Measurements from ENCODE around the gene TAF11L12.
"Not testable (repeated sequence)": the region's sequence is repeated elsewhere in the genome, so short reads cannot be mapped to it uniquely, and the experiment has no call there.

TAF11L12 gene

DNA sequence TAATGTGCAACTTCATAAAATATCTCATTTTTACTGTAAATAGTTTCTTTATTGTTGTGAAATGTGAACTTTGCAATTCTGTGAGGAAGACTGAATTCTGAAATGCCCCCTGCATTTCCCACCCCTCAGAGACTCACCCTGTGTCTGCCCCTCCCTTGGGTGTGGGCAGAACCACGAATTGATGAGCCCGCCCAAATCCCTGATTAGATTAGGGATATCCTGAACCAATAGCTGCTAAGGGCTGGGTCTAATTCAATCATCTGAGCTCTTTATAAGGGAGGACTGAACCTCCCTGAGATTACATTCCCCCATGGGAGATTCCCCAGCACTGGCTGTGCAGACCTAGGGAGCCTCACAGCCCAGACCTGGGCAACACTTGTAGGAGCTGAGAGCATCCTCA, at the start of gene TAF11L12:
TSS of gene TAF11L12 (plus strand) at position 301 of the 400 bp plus-strand sequence.
- DNase-seq (ENCODE audit: low spot score), result not testable (repeated sequence)

DNA sequence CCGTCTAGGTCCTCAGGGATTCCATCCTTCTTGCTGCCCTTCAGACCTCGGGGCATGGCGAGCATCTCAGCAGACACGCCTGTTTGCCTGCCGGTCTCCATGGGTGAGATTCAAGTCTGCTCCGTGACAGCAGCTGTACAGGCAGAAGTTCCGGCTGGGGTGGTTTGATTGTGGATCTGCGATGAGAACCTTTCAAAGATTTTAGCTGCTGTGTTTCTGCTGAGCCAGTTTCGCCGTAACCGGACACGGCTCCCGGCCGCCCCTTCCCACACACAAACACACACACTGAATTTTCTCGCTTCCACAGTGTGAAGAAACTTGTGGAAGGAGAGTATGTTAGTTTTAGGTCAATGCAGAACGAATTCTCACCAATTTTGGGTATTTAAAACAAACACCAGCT, 24.5 kb upstream of the TAF11L12 start, which contains the start of gene TAF11L7:
TSS of gene TAF11L7 (minus strand) at position 101 of the 400 bp plus-strand sequence.
- not testable (repeated sequence) for DNase-seq (ENCODE audit: low spot score)

DNA sequence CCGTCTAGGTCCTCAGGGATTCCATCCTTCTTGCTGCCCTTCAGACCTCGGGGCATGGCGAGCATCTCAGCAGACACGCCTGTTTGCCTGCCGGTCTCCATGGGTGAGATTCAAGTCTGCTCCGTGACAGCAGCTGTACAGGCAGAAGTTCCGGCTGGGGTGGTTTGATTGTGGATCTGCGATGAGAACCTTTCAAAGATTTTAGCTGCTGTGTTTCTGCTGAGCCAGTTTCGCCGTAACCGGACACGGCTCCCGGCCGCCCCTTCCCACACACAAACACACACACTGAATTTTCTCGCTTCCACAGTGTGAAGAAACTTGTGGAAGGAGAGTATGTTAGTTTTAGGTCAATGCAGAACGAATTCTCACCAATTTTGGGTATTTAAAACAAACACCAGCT, 19.3 kb upstream of the TAF11L12 start, which contains the start of gene TAF11L8:
TSS of gene TAF11L8 (minus strand) at position 101 of the 400 bp plus-strand sequence.
- DNase-seq (ENCODE audit: low spot score), result not testable (repeated sequence)

DNA sequence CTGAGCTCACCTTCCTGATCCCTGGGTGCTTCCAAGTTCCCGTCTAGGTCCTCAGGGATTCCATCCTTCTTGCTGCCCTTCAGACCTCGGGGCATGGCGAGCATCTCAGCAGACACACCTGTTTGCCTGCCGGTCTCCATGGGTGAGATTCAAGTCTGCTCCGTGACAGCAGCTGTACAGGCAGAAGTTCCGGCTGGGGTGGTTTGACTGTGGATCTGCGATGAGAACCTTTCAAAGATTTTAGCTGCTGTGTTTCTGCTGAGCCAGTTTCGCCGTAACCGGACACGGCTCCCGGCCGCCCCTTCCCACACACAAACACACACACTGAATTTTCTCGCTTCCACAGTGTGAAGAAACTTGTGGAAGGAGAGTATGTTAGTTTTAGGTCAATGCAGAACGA, 15.9 kb upstream of the TAF11L12 start, which contains the start of gene TAF11L9:
TSS of gene TAF11L9 (minus strand) at position 140 of the 400 bp plus-strand sequence.
- DNase-seq (ENCODE audit: low spot score), result not testable (repeated sequence)

DNA sequence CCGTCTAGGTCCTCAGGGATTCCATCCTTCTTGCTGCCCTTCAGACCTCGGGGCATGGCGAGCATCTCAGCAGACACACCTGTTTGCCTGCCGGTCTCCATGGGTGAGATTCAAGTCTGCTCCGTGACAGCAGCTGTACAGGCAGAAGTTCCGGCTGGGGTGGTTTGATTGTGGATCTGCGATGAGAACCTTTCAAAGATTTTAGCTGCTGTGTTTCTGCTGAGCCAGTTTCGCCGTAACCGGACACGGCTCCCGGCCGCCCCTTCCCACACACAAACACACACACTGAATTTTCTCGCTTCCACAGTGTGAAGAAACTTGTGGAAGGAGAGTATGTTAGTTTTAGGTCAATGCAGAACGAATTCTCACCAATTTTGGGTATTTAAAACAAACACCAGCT, 12.5 kb upstream of the TAF11L12 start, which contains the start of gene TAF11L10:
TSS of gene TAF11L10 (minus strand) at position 101 of the 400 bp plus-strand sequence.
- DNase-seq (ENCODE audit: low spot score), result not testable (repeated sequence)

DNA sequence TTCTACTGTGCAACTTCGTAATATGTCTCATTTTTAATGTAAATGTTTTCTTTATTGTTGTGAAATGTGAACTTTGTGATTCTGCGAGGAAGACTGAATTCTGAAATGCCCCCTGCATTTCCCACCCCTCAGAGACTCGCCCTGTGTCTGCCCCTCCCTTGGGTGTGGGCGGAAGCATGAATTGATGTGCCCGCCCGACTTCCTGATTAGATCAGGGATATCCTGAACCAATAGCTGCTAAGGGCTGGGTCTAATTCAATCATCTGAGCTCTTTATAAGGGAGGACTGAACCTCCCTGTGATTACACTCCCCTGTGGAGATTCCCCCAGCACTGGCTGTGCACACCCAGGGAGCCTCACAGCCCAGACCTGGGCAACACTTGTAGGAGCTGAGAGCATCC, 6.3 kb upstream of the TAF11L12 start, which contains the start of gene TAF11L11:
TSS of gene TAF11L11 (plus strand) at position 304 of the 400 bp plus-strand sequence.
- DNase-seq (ENCODE audit: low spot score), result not testable (repeated sequence)

DNA sequence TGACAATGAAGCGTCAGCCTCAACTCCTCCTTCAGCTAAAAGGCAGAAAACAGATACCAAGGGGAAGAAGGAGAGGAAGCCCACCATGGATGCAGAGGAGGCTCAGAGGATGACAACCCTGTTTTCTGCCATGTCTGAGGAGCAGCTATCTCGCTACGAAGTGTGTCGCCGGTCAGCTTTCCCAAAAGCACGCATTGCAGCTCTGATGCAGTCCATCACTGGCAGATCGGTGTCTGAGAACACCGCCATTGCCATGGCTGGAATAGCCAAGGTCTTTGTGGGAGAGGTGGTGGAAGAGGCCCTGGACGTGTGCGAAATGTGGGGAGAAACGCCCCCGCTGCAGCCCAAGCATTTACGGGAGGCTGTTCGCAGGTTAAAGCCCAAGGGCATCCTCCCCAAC, 5.2 kb upstream of the TAF11L12 start:
- no peak for DNase-seq (ENCODE audit: low spot score)

DNA sequence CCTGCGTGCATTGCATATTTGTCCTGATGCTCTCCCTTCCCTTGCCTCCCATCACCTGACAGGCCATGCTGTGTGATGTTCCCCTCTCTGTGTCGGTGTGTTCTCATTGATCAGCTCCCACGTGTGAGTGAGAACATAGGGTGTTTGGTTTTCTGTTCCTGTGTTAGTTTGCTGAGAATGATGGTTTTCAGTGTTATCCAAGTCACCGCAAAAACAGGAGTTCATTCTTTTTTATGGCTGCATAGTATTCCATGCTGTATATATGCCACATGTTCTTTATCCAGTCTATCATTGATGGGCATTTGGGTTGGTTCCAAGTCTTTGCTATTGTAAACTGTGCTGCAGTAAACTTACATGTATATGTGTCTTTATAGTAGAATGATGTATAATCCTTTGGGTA, 2.7 kb upstream of the TAF11L12 start:
- not testable (repeated sequence) for DNase-seq (ENCODE audit: low spot score)

DNA sequence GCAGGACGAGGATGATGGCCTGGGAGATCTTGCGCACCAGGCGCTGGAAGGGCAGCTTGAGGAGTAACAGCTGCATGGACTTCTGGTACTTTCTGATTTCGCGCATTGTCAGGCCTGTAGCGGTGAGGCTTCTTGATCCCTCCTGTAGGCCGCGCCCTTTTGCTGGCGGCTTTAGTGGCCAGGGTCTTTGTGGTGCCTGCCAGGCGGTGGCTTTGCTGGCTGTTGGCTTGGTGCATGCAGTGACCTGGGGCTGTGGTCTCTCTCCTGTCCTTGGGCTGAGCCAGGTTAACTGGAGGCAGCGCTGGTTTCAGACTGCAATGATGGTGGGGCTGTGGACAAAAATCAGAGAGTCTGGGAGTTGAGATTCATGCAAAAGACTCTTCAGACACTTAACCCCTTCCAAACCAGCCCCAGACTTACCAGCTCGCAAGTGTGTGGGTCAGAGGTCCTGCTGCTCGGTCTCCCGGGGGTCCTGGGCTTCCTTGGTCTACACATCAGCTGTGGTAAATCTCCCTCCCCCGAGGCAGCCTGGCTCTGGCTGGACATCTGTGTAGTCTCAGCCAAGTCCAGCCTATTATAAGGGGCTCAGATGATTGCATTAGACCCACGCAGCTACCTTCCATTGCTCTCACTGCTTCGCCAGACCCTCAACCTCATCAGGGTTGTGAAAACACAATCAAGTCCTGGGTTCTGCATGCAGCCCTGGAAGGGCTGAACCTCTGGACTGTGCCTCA, 4.8 kb downstream of the TAF11L12 start:
- no peak for DNase-seq (ENCODE audit: low spot score)

DNA sequence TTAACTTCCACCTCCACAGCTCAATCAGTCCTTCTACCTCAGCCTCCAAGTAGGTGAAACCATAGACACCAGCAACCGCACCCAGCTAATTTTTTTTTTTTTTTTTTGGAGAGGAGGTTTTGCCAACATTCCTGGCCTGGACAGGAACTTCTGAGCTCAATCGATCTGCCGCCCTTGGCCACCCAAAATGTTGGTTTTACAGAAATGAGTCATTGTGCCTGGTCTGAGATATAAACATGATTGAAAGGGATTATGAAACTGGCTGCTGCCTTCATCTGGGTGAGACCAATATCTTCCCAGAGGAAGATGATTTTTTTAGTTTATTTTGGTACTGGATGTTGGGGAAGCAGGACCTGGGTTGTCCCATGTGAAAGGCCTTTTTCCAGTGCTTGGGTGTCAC, 9.2 kb downstream of the TAF11L12 start:
- no peak for DNase-seq (ENCODE audit: low spot score)

DNA sequence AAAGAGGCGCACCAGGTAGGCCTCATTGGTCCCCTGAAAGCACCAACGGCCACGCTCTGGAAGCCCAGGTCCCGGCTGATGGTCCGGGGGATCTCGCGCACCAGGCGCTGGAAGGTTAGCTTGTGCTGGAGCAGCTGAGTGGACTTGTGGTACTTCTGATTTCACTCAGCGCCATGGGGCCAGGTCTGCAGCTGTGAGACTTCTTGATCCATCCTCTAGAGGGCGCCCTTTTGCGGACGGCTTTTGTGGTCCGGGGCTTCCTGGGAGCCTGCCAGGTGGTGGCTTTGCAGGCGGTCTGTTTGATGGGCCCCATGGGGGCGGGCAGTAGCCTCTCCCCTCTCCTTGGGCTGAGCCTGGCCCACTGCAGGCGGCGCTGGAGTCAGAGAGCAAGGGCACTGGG, 10.4 kb downstream of the TAF11L12 start:
- no peak for DNase-seq (ENCODE audit: low spot score)

DNA sequence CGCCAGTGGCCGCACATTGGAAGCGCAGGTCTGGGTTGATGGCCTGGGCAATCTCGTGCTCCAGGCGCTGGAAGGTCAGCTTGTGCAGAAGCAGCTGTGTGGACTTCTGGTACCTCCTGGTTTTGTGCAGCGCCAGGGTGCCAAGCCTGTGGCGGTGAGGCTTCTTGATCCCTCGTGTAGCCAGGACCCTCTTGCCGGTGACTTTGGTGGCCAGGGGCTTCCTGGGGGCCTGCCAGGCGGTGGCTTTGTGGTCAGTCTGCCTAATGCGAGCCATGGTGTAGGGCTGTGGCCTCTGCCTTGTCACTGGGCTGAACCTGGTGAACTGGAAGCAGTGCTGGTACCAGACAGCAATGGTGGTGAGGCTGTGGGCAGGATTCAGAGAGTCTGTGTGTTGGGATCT, 15.5 kb downstream of the TAF11L12 start:
- no peak for DNase-seq (ENCODE audit: low spot score)

DNA sequence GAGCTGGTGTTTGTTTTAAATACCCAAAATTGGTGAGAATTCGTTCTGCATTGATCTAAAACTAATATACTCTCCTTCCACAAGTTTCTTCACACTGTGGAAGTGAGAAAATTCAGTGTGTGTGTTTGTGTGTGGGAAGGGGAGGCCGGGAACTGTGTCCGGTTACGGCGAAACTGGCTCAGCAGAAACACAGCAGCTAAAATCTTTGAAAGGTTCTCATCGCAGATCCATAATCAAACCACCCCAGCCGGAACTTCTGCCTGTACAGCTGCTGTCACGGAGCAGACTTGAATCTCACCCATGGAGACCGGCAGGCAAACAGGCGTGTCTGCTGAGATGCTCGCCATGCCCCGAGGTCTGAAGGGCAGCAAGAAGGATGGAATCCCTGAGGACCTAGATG, 21.6 kb downstream of the TAF11L12 start, which contains the start of gene TAF11L13:
TSS of gene TAF11L13 (plus strand) at position 301 of the 400 bp plus-strand sequence.
- not testable (repeated sequence) for DNase-seq (ENCODE audit: low spot score)

DNA sequence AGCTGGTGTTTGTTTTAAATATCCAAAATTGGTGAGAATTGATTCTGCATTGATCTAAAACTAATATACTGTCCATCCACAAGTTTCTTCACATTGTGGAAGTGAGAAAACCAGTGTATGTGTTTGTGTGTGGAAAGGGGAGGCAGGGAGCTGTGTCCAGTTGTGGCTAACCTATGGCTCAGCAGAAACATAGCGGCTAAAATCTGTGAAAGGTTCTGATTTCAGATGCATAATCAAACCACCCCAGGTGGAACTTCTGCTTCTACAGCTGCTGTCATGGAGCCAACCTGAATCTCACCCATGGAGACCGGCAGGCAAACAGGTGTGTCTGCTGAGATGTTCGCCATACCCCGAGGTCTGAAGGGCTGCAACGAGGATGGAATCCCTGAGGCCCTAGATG, 24.0 kb downstream of the TAF11L12 start, which contains the start of gene TAF11L14:
TSS of gene TAF11L14 (plus strand) at position 301 of the 400 bp plus-strand sequence.
- DNase-seq (ENCODE audit: low spot score), result no peak

DNA sequence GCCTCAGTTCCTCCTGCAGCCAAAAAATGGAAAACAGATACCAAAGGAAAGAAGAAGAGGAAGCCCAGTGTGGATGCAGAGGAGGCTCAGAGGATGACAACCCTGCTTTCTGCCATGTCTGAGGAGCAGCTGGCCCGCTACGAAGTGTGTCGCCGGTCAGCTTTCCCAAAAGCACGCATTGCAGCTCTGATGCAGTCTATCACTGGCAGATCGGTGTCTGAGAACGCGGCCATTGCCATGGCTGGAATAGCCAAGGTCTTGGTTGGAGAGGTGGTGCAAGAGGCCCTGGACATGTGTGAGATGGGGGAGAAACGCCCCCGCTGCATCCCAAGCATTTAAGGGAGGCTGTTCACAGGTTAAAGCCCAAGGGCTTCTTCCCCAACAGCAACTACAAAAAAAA, 39.0 kb downstream of the TAF11L12 start:
- DNase-seq (ENCODE audit: low spot score), result not testable (repeated sequence)

DNA sequence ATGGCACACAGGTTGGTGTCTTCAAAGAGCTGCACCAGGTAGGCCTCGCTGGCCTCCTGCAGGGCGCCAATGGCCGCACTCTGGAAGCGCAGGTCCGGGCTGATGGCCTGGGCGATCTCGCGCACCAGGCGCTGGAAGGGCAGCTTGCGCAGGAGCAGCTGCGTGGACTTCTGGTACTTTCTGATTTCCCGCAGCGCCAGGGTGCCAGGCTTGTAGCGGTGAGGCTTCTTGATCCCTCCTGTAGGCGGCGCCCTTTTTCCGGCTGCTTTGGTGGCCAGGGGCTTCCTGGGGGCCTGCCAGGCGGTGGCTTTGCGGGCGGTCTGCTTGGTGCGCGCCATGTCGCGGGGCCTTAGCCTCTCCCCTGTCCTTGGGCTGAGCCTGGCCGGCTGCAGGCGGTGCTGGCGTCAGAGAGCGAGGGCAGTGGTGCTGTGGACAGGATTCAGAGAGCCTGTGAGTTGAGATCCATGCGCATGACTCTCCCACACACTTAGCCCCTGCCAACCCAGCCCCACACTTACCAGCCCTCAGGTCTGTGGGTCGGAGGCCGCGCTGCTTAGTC, 45.1 kb downstream of the TAF11L12 start:
- not testable (repeated sequence) for DNase-seq (ENCODE audit: low spot score)

DNA sequence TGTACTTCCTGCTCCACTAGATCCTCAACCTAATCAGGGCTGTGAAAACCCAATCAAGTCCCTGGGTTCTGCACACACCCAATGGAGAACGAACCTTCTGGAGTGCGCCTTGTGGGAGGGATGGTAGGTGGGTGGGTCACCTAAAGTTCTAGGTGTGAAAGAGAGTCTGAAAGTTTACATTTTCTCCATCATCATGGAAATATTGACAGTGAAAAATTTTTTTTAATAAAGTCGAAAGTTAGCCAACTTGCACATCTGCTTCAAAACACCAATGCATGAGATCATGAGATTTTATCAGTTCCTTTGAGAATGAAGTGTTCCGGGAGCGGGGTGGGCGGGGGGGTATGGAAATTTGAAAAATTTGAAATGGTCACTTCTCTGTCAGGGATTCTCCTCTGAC, 45.7 kb downstream of the TAF11L12 start:
- no peak for DNase-seq (ENCODE audit: low spot score)

All from LoVo (cell line).